ENCODE results near the gene NTM. TPM values are rescaled to one million over a fixed set of nuclear protein-coding genes. Genes with fewer than 3 reads are reported as not detected.

The NTM gene
- total and polyA plus RNA-seq, 2 of the 8 experiments (the other 6 are each of a cell fraction or from before 2014, with no cell fraction given): 13.4 to 20.0 TPM

GRCh38 chr11:131884461-131885073 is 514.2 kb downstream of the NTM start:
- no peak overlapping the region for H4K91ac ChIP-seq (replicated peaks; ENCODE audit: insufficient read length, low read length)
- no peak overlapping the region for H3K18ac ChIP-seq (ENCODE audit: extremely low read depth, low read length)
- CTCF ChIA-PET (ENCODE audit: partially characterized antibody): interaction anchor here (0.7 to 22.7 kb wide), 28 partner anchors 9 to 279 kb away, joined by 3 to 310 read pairs (median 4); no protein-coding TSS in a partner anchor
- H3K56ac ChIP-seq (replicated peaks; ENCODE audit: insufficient read length, low read depth, low read length): no peak overlapping the region
- H2AK5ac ChIP-seq (ENCODE audit: low read depth, low read length): no peak overlapping the region
- TF ChIP-seq EGR1 (IDR thresholded peaks at IDR 0.05; ENCODE audit: borderline replicate concordance, low read depth, low read length) (no peak), RFX5 (IDR thresholded peaks at IDR 0.05; ENCODE audit: borderline replicate concordance, low read depth, low read length) (no peak), SAP30 (IDR thresholded peaks at IDR 0.05; ENCODE audit: insufficient read depth, insufficient replicate concordance, low read length) (no peak), CEBPB (IDR thresholded peaks at IDR 0.05; ENCODE audit: low read depth, low read length) (no peak), SP2 (IDR thresholded peaks at IDR 0.05; ENCODE audit: low read length) (no peak)
- H3K36me3 ChIP-seq (ENCODE audit: control insufficient read depth in 2 of 4, insufficient read depth in 4 of 4, low read length in 3 of 4): no peaks in the 10 kb centered on the region
- H3K27ac ChIP-seq (ENCODE audit: low read depth, low read length): no peak overlapping the region
- no peaks in the 10 kb centered on the region for H3K9me3 ChIP-seq (ENCODE audit: insufficient read depth in 2 of 2, low read depth in 1 of 2, low read length in 1 of 2)
- H3K4me2 ChIP-seq (ENCODE audit: insufficient read depth in 1 of 2, low read depth in 2 of 2, low read length in 2 of 2): no peak overlapping the region
- H3K79me1 ChIP-seq (ENCODE audit: low read depth, low read length): no peaks in the 10 kb centered on the region
- POLR2A ChIA-PET (ENCODE audit: partially characterized antibody): no interaction called here
- no peaks in the 10 kb centered on the region for H3K79me2 ChIP-seq (ENCODE audit: control insufficient read depth in 1 of 2, insufficient read depth in 2 of 2, low read length in 2 of 2)
- H2BK15ac ChIP-seq (ENCODE audit: low read length): no peak overlapping the region
- DNase-seq (ENCODE audit: low read depth in 1 of 2, low spot score in 2 of 2) (no peak), FAIRE-seq (no peak)
- H2BK20ac ChIP-seq (ENCODE audit: low read length): no peak overlapping the region
- H2BK12ac ChIP-seq (ENCODE audit: low read depth, low read length): no peak overlapping the region
- H3K9ac ChIP-seq (replicated peaks in 1 of 4; ENCODE audit: extremely low read depth in 1 of 4, low read depth in 3 of 4, low read length in 3 of 4): no peak overlapping the region
- no peaks in the 10 kb centered on the region for H3K23me2 ChIP-seq (ENCODE audit: low read depth, low read length)
- H2AFZ ChIP-seq (ENCODE audit: low read length): no peak overlapping the region
- H4K8ac ChIP-seq (ENCODE audit: extremely low read depth, insufficient read depth, low read length): no peak overlapping the region
- H3K4me3 ChIP-seq (ENCODE audit: extremely low read depth in 1 of 4, insufficient read depth in 2 of 4, low read depth in 3 of 4, low read length in 4 of 4): no peak overlapping the region
- no peak overlapping the region for H2BK120ac ChIP-seq (replicated peaks; ENCODE audit: low read depth, low read length)
- H4K20me1 ChIP-seq (replicated peaks in 1 of 2; ENCODE audit: control insufficient read depth in 1 of 2, insufficient read depth in 2 of 2, low read length in 2 of 2): no peaks in the 10 kb centered on the region
- no peaks in the 10 kb centered on the region for H3K27me3 ChIP-seq (replicated peaks in 1 of 4; ENCODE audit: control insufficient read depth in 3 of 4, extremely low read depth in 1 of 4, insufficient read depth in 3 of 4, low read length in 3 of 4)
- H3K23ac ChIP-seq (ENCODE audit: insufficient read length): no peak overlapping the region
- no peak overlapping the region for H3K14ac ChIP-seq (ENCODE audit: insufficient read length)
- H2BK5ac ChIP-seq (ENCODE audit: low read depth, low read length): no peak overlapping the region
- no peak overlapping the region for H3K4ac ChIP-seq (replicated peaks; ENCODE audit: insufficient read length, low read depth, low read length)
- H4K5ac ChIP-seq (ENCODE audit: insufficient read length, low read depth, low read length): no peak overlapping the region
- peaks cover 6 to 17% (median 13%) of the 10 kb centered on the region in 4 experiments; a peak in 6 of 7 replicates for H3K4me1 ChIP-seq (replicated peaks in 1 of 4; ENCODE audit: control insufficient read depth in 3 of 4, insufficient read depth in 4 of 4, low read length in 3 of 4)
- WGBS, 2 experiments (ENCODE audit: extremely low coverage in 1 of 2, insufficient coverage in 1 of 2, insufficient read length in 1 of 2, insufficient replicate concordance in 2 of 2, low coverage in 1 of 2, low lambda C conversion rate in 2 of 2, missing lambda C conversion rate in 1 of 2): 89% methylated on average over 8 of the region's 8 CpGs; no CpG with 5 or more reads in 1 of the 2 experiments
